ENCODE measurements around the gene MIAT.

Gene MIAT

DNA sequence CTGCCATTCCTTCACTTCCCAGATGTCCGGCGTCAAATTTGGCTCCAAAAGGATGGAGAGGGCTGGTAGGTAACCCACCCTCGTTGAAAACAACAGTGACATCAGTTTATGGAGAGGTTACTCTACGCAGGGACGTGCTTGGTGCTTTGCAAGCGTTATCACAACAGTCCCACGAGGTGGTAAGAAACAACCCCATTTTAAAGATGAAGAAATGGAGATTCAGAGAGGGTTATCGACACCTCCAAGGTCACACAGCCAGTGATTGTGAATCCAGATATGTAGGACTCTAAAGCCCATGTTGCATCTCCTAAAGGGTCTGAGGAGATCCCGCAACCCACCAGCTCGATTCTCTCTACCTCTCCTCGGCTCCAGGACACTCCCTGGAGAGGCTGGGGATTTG lies 773 bp downstream of the MIAT start:
- Histone ChIP-seq H3K27me3 (replicated peaks; ENCODE audit: insufficient read depth, low read length) (no peaks in the 10 kb centered on the region), H3K4me2 (ENCODE audit: low read depth, low read length) (peak overlapping the region; percentile 99), H3K27ac (ENCODE audit: low read length) (peak overlapping the region; percentile 68; the same call in 1 of the 2 replicates), H3K79me2 (ENCODE audit: low read length) (peaks cover 33% of the 10 kb centered on the region), H3K9ac (ENCODE audit: low read length) (peak overlapping the region; percentile 72), H3K9me2 (replicated peaks; ENCODE audit: insufficient read depth, low read length) (no peaks in the 10 kb centered on the region), H3F3A (ENCODE audit: insufficient read depth, low read length) (peaks cover 18% of the 10 kb centered on the region), H3K36me3 (replicated peaks; ENCODE audit: insufficient read depth, low read length) (no peaks in the 10 kb centered on the region), H4K20me1 (ENCODE audit: insufficient read depth, low read length) (no peaks in the 10 kb centered on the region), H3K4me3 (ENCODE audit: low read length) (peak overlapping the region; percentile 99), H3K9me3 (replicated peaks; ENCODE audit: insufficient read depth, low read length) (no peaks in the 10 kb centered on the region), H3K4me1 (ENCODE audit: low read length) (peaks cover 22% of the 10 kb centered on the region), H2AFZ (ENCODE audit: low read length) (peak overlapping the region; percentile 89)
- peak; percentile 37 for DNase-seq
- TF ChIP-seq, protein P1, sequence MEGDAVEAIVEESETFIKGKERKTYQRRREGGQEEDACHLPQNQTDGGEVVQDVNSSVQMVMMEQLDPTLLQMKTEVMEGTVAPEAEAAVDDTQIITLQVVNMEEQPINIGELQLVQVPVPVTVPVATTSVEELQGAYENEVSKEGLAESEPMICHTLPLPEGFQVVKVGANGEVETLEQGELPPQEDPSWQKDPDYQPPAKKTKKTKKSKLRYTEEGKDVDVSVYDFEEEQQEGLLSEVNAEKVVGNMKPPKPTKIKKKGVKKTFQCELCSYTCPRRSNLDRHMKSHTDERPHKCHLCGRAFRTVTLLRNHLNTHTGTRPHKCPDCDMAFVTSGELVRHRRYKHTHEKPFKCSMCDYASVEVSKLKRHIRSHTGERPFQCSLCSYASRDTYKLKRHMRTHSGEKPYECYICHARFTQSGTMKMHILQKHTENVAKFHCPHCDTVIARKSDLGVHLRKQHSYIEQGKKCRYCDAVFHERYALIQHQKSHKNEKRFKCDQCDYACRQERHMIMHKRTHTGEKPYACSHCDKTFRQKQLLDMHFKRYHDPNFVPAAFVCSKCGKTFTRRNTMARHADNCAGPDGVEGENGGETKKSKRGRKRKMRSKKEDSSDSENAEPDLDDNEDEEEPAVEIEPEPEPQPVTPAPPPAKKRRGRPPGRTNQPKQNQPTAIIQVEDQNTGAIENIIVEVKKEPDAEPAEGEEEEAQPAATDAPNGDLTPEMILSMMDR (IDR thresholded peaks at IDR 0.05; ENCODE audit: low read length): no peak
- TF ChIP-seq EZH2phosphoT487 (IDR thresholded peaks at IDR 0.05; ENCODE audit: low read length) (no peak), EZH2 (optimal IDR thresholded peaks at IDR 0.05; ENCODE audit: low read depth, low read length) (no peak)

DNA sequence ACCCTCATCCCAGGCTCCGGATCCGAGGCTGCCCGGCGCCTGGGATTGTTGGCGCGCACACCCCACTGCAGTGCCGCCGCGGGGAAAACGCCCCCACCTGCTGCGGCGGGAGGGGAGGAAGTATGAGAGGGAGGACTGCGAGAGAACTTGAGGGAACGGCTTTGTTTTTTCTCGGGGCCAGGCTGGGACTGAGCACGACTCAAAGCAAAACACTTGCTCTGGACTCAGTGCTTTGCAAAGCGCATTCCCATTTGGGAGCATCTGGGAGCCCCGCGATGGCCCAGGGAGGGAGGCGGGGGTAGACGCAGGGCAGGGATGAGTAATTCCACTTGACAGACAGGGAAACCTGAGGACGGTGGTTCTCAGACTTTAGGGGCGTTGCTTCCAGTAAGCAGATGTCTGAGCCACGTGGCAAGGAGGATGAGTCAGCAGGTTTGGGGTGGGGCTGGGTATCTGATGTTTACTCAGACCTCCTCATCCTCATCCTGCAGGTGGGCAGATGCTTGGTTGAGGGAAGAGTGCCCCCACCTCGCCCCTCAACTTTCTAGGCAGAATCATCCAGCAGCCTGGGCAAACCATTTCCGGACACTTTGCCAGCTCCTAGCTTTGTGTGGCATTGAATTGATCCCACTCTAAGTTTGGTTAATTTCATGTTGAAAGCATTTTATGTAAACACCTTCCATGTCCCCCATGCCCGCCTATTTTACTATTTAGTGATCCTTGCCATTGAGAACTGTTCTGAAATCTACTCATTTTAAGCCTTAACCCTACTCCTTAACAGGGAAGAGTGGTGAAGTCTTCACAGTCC lies 1.5 kb downstream of the MIAT start:
- peak; percentile 93 for DNase-seq
- H2AFZ ChIP-seq (ENCODE audit: low read length): peak overlapping the region; percentile 89

DNA sequence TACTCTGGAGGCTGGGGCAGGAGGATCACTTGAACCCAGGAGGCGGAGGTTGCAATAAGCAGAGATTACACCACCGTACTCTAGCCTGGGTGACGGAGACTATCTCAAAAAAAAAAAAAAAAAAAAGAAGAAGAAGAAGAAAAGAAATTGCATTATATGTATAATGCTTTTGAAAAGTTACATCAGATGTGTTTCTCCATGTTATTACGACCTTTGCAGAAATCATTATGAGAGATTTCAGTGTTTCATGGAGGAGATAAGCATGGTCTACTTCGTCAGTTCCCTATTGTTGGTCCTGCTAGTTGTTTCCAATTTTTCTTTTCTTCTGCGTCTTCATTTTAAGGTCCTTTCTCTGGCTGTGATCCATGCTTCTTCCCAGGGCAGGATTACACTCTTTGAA lies 3.0 kb downstream of the MIAT start:
- H3K9ac ChIP-seq (ENCODE audit: low read length): no peak overlapping the region
- H2AFZ ChIP-seq (ENCODE audit: low read length): no peak overlapping the region
- no peak for DNase-seq
- peaks cover 33% of the 10 kb centered on the region for H3K79me2 ChIP-seq (ENCODE audit: low read length)
- no peak overlapping the region for H3K4me2 ChIP-seq (ENCODE audit: low read depth, low read length)
- H3K4me3 ChIP-seq (ENCODE audit: low read length): no peak overlapping the region
- H3K27ac ChIP-seq (ENCODE audit: low read length): no peak overlapping the region
- H3F3A ChIP-seq (ENCODE audit: insufficient read depth, low read length): peaks cover 26% of the 10 kb centered on the region
- peaks cover 41% of the 10 kb centered on the region for H3K4me1 ChIP-seq (ENCODE audit: low read length)
- no peaks in the 10 kb centered on the region for H3K36me3 ChIP-seq (replicated peaks; ENCODE audit: insufficient read depth, low read length)
- H4K20me1 ChIP-seq (ENCODE audit: insufficient read depth, low read length): no peaks in the 10 kb centered on the region
- TF ChIP-seq, protein P1 (IDR thresholded peaks at IDR 0.05; ENCODE audit: low read length): no peak
- TF ChIP-seq EZH2 (optimal IDR thresholded peaks at IDR 0.05; ENCODE audit: low read depth, low read length) (no peak), EZH2phosphoT487 (IDR thresholded peaks at IDR 0.05; ENCODE audit: low read length) (no peak)
- no peaks in the 10 kb centered on the region for H3K9me3 ChIP-seq (replicated peaks; ENCODE audit: insufficient read depth, low read length)
- H3K27me3 ChIP-seq (replicated peaks; ENCODE audit: insufficient read depth, low read length): no peaks in the 10 kb centered on the region
- H3K9me2 ChIP-seq (replicated peaks; ENCODE audit: insufficient read depth, low read length): no peaks in the 10 kb centered on the region

More for the DNA sequence above, 1.5 kb downstream of the MIAT start:
- Histone ChIP-seq H3K4me2 (ENCODE audit: low read depth, low read length) (peak overlapping the region; percentile 99), H3K27ac (ENCODE audit: low read length) (peak overlapping the region; percentile 68), H3K4me1 (ENCODE audit: low read length) (peaks cover 28% of the 10 kb centered on the region), H3F3A (ENCODE audit: insufficient read depth, low read length) (peaks cover 18% of the 10 kb centered on the region), H3K9me2 (replicated peaks; ENCODE audit: insufficient read depth, low read length) (no peaks in the 10 kb centered on the region), H4K20me1 (ENCODE audit: insufficient read depth, low read length) (no peaks in the 10 kb centered on the region), H3K9me3 (replicated peaks; ENCODE audit: insufficient read depth, low read length) (no peaks in the 10 kb centered on the region), H3K4me3 (ENCODE audit: low read length) (peak overlapping the region; percentile 99), H3K9ac (ENCODE audit: low read length) (peak overlapping the region; percentile 72), H3K27me3 (replicated peaks; ENCODE audit: insufficient read depth, low read length) (no peaks in the 10 kb centered on the region), H3K79me2 (ENCODE audit: low read length) (peaks cover 33% of the 10 kb centered on the region), H3K36me3 (replicated peaks; ENCODE audit: insufficient read depth, low read length) (no peaks in the 10 kb centered on the region)
- TF ChIP-seq EZH2phosphoT487 (IDR thresholded peaks at IDR 0.05; ENCODE audit: low read length) (no peak), EZH2 (optimal IDR thresholded peaks at IDR 0.05; ENCODE audit: low read depth, low read length) (no peak)
- TF ChIP-seq, protein P1 (IDR thresholded peaks at IDR 0.05; ENCODE audit: low read length): no peak
